ENCODE data around the gene MC1R.
"Not testable (repeated sequence)": the region's sequence is repeated elsewhere in the genome, so short reads cannot be mapped to it uniquely, and the experiment has no call there.

The MC1R gene

DNA sequence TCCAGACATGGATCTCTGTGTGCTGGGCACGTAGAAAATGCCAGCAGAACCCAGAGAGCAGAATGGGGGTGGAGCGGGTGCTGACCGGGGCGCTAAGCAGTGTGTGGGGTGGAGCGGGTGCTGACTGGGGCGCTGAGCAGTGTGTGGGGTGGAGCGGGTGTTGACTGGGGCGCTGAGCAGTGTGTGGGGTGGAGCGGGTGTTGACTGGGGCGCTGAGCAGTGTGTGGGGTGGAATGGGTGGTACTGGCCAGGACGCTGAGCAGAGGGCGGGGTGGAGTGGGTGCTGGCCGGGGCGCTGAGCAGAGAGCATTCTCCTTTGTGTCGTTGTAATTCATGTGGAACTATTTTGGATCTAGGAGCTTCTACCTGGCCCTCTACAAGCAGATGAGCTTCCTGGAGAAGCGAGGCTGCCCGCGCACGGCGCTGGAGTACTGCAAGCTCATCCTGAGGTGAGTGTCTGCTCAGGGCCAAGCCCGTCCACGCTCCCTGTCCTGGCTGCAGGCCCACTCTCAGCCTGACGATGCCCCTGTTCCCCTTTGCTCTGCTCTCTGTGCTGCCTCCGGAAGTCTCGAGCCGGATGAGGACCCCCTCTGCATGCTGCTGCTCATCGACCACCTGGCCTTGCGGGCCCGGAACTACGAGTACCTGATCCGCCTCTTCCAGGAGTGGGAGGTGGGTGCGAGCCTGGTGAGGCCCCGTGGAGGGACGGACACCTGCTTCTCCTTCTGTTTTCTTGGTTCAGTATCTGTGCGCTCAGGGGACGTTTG is 20.3 kb upstream of the MC1R start:
- DNase-seq, result no peak

DNA sequence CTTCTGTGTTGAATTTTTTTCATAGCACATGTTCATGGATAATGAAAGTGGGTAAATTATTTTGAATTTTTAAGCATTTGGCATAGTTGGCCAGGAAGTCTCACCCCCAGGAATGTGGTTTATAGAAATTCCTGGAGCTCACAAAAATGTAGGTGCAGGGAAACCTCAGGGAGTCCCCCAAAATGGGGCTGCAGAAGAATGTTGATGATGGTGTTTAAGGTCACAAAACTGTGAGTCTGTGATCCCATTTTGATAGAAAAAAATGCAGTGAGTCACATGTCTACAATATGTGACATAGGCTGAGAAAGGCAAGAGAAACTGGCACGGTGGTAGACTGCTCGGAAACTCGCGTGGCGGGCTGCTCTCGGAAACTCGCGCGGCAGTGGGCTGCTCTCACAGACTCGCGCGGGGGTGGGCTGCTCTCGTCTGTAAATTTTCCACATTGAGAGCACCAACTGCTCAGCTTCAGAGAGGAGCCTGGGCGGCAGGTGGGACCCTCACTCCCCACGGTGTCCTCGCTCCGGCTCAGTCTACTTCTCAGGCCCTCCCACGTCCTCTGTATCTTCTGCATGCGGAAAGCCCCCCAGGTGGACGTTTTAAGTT is 18.7 kb upstream of the MC1R start:
- DNase-seq, result no peak

DNA sequence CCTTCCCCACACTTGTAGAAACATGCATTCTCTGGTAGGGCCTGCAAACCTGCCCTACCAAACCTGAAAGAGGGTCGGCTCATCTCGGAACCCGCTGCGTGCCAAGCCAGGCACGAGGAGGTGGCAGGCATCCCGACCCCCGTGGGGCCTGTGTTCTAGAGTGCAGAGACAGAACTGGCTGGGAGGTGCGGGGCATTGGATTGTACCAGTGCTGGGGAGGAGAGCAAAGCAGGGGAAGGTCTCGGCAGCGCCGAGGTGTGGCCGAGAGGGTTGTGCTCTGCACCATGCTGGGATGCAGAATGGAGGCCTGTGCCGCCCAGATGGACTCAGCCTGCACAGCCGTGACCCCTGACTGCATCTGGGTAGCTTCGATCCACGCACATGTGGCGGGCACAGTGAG is 17.8 kb upstream of the MC1R start:
- no peak for DNase-seq

DNA sequence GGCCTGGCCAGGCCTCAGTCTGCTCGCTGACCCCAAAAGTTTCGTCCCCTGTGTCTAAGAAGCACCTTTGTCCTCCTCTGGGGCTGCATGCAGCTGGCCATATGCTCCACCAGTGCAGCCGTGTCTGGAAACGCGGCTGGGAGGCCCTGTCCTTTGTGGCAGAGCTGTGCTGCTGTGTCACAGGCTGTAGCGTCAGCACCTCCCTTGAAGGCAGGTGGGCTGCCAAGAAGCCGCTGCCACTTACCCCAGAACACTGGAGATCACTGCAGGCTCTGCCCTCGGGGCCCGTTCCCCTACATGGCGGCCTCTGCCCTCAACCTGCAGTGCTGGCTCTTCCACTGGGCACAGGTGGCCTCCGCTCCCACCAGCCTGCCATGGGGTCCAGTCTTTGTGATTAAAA is 15.7 kb upstream of the MC1R start:
- no peak for DNase-seq

DNA sequence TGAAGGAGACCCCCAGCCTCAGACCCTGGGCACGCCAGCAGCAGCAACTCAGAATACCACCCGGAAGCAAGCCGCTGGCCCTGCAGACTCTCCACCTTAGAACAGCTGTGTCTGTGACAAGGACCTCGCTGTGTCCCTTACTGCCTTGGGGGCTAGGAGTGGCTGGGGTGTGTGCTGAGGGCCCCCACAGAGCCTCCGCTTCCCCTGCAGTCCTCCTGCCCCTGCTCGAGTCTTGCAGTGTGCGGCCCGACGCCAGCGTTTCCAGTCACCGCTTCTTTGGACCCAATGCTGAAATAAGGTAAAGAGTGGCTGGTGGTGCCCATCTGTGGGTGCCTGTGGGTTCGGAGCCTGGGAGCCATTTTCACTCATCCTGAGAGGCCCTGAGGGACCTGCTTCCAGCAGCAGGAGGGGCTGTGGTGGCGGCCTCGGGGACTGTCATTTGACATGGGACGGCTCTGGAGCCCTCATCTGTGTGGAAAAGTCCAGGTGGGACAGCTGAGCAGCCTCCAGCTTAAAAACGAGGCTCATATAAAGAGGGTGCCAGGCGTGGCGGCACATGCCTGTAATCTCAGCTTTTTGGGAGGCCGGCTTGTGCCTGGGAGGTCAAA is 14.7 kb upstream of the MC1R start:
- DNase-seq, result no peak

DNA sequence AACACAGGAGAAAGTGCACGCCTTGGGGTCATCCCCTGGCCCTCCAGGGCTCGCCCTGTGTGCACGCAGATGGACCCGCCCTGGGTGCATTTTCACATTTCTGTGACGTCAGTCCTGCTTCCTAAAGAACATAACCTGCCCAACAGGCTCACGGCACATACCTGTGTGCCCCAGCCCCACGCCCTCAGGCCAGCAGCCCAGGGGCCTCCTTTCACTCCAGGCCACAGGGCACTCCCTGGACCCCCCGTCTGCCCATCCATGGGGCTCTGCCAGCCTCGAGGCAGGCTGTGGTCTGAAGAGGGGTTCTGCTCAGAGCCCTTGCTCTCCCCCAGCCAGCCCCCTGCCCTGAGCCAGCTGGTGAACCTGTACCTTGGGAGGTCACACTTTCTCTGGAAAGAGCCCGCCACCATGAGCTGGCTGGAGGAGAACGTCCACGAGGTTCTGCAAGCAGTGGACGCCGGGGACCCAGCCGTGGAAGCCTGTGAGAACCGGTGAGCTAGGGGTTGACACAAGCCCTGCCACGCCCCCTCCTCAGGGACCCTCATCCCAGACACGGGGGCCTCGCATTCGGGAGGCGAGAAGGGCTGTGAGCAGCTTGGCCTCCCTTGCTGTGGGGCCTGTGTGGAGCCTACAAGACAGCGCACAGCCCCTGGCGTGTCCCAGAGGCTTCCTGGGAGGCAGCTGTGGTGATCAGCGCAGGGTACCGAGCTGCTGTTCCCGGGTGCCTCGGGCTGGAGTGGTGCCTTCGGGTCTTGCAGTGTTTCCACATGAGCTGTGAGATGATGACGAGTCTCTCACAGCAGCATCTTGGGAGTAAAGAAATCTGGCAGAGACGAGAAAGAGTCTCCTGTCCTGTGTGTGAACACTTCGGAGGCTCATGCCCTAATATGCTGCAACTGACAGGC is 13.8 kb upstream of the MC1R start:
- DNase-seq, result no peak

DNA sequence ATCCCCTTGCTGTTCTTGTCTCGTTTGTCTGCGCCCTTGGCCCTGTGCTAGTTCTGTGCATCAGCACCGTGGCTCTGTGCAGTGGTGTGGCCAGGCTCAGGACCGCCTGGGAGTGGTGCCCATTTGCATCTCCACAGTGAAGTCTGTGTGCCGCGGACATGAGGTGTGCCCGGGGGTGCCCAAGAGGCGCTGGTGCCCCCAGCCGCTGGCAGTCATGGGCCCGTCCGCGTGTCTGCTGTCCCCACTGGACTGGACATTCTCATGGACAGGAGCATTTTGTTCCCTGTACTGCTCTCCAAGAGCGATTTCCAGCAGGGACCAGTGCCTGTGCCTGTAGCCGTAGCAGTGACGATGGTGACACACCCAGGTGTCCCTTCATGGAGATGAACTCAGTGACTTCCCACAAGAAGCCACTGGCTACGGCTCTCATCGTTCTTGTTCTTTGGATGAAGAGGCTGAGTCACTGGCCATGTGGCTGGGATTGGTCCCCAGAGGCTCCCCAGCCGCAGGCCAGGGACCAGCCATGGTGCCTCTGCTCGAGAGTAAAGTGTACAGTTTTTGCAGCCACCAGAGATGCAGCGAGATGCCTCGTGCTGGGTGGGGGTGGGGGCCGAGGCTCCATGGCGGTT is 13.0 kb upstream of the MC1R start:
- DNase-seq, result no peak

DNA sequence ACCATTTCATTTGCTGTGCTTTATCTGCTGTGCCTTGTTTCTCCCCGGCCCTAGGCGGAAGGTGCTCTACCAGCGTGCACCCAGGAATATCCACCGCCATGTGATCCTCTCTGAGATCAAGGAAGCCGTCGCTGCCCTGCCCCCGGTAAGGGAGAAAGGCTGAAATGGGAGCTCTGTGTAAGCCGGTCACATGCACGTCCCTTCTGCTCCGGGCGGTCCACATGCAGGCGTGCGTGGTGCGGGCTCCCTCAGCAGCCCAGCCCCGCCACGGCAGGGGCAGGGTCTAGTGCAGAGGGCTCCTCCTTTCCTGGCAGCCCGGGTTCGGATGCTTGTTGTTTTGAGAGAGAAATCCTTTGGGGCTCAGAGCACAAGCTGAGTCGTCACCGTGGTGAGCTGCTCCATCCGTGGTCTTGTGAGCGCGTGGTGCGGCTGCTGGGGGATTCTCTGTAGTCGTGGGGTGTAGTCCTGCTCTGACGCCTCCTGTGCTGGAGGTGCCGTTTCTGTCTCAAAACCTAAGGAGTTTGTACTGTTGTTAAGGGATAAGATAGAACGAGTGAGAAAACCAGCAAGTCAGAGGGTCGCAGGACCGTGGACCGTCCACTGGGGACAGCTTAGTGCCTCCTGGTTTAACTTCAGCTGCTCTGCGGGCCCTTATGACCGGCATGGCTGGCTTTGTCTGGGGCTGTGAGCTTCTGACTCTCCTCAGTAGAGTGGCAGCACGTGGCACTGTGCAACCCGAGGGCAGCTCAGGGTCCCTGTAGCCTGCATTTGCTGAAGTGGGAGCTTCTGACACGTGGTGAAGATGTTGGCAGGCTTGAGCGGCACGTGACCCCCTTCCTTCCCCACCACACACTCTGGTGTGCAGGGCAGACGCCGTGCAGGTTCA is 12.3 kb upstream of the MC1R start:
- no peak for DNase-seq

DNA sequence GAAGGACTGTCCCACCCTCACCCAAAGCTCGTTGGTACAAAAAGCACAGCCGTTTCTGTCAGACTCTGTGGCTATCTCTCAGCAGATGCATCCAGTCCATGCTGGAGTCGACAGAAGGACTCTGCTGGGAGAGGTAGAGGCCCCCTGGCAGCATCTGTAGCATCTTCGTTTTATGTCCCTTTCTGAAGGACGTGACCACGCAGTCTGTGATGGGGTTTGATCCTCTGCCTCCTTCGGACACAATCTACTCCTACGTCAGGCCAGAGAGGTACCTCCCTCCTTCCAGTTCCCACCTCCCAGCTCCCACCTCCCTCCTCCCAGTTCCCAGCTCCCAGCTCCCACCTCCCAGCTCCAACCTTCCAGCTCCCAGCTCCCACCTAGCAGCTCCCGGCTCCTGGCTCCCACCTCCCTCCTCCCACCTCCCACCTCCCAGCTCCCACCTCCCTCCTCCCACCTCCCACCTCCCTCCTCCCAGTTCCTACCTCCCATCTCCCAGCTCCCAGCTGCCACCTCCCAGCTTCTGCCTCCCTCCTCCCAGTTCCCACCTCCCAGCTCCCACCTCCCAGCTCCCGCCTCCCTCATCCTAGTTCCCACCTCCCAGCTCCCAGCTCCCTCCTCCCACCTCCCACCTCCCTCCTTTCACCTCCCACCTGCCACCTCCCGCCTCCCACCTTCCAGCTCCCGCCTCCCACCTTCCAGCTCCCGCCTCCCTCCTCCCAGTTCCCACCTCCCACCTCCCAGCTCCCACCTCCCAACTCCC is 11.4 kb upstream of the MC1R start:
- no peak for DNase-seq

DNA sequence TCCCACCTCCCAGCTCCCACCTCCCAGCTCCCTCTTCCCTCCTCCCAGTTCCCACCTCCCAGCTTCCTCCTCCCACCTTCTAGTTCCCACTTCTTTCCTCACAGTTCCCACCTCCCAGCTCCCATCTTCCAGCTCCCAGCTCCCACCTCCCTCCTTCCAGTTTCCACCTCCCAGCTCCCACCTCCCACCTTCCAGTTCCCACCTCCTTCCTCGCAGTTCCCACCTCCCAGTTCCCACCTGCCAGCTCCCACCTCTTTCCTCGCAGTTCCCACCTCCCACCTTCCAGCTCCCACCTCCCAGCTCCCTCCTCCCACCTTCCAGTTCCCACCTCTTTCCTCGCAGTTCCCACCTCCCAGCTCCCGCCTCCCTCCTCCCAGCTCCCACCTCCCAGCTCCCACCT is 10.4 kb upstream of the MC1R start:
- DNase-seq, result no peak

DNA sequence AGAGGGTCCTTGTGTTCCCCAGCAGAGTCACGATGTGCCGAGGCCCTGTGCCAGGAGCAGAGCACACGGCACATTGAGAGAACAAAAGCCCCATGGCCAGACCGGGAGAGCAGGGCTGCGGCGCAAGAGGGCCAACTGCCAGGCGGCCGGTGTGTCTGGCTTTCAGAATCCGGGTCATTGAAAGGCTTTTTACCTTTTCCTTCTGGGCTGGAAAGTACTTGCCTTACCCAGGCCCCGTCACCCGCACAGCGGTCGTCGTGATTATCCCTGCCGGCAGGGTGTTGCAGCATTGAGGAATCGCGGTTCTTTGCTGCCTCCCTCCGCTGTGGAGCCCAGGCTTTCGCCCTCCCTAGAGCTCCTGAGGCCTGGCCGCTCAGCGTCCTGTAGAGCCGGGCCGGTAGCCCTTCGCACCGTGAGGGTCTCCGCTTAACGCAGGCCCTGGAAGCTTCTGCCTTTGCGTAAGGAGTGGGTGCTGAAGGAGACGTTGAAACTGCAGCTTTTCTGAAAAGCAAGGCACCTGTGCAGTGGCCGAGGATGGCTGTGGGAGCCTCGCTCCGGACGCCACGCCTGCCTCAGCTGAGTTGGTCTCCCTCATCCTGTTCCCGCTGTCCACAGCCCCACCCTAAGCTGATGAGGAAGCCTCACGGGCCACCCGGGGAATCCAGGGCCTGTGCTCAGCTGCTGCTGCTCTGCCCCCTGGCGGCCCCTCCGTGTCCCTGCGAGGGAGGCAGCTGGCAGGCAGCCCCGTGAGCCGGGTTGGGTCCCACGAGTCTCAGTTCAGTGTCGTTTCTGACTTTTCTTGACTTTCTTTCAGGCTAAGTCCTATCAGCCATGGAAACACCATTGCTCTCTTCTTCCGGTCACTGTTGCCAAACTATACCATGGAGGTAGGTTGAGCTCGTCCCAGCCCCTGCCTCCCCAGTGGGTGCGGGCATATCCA is 8.6 kb upstream of the MC1R start:
- no peak for DNase-seq

DNA sequence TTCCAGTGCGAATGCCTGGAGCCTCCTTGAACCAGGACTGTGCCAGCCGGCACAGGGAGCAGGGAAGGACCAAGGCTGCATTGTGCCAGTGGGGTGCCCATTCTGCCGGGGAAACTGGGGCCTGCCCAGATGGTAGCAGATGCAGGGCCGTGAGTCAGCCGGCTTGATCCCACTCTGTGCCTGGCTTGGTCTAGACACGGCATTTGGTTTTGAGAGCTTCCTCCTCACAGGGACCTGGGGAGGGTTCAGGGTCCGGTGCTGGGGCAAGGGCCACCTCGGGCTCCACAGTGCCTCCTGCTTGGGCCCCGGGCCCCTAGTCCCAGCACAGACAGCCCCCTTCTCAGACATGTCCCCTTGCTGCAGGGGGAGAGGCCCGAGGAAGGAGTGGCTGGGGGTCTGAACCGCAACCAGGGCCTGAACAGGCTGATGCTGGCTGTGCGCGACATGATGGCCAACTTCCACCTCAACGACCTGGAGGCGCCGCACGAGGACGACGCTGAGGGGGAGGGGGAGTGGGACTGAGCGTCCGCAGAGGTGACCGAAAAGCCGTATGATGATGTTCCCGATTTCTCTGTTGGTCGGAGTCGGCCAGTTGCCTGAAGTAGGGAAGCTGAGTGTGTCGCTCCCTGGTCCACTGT is 7.8 kb upstream of the MC1R start:
- no peak for DNase-seq

DNA sequence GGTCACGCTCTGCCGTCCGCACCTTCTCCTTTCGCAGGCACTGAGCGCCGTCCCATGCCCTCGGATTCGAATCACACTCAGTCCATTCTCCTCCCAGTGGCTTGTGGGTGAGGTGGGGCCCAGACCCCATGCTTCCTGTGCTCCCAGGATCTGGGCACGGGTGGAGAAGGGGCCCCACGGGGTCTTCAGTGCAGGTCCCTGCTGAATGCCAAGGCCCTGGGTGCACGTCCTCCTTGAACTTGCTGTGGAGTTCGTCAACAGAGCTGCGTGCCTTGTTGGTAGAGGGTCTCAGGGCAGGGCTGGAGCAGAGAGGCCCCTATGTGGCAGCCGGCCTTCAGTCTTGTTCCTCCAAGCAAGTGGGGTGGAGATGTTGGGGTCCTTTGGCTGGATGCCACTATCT is 7.3 kb upstream of the MC1R start:
- DNase-seq, result no peak

DNA sequence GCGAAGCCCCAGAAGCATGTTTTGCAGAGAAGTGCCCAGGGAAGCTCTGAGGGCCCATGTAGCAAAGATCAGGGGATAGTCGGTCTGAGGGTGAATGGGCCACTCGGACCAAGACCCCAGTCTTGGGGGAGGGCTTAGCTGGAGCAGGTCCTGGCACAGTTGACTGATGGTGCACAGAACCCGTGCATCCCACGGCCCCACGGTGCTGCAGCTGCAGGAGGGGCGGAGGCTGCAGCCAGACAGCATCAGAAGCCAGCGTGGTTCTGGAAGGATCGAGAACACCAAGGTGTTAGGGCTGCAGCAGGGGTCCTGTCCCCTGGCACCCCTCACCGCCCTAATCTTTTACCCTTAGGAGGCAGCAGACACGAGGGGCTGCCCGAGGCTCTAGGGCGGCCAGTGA is 6.5 kb upstream of the MC1R start:
- DNase-seq, result no peak

DNA sequence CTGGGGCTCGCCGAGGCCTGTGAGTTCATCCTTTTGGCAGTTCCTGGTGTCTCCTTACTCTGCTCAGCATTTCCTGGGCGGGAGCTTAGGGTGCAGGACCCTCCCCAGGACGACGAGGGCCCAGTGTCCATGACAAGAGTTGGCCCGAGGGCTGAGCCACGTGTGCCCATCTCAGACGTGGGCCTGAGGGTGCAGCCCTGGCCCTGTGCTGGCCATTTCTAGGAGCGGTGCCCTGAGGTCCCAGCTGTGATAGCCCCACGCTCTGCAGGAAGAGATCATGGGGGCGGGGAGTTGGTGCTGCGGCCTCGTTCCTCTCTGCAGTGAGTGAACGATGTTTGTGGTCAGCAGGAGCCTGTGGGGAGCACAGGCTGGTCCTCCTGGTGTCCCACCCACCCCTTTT is 6.0 kb upstream of the MC1R start:
- no peak for DNase-seq

DNA sequence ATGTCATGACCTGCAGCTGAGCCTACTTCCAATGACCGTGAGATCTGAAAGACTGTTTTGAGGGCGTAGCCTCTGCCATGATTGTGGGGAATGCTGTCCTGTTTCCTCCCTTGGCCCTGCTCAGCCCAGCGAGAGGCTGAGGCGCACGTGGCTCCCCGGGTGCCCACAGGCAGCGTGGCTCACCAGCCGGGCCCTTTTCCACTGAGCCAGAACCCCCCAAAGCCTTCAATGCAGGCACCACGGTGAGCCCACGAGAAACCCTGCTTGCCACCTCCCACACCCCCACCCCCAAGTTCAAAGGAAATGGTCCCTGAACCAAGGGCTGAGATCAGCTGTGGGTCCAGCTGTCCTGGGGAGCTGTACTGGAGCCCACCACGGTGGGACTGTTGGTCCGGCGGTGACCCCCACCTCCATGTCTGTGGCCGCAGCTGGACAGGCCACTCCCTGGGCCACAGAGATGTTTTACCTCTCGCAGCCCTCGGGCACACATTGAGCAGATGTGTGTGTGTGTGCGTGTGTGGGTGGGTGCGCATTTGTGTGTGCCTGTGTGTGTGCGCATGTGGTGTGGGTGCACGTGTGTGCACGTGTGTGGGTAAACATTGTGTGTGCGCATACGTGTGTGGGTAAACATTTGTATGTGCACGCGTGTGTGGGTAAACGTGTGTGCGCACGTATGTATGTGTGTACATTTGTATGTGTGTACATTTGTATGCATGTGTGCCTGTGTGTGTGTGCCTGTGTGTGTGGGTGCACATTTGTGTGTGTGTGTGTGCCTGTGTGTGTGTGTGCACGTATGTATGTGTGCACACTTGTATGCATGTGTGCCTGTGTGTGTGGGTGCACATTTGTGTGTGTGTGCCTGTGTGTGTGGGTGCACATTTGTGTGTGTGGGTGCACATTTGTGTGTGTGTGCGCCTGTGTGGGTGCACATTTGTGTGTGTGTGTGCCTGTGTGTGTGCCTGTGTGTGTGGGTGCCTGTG is 5.0 kb upstream of the MC1R start:
- no peak for DNase-seq

DNA sequence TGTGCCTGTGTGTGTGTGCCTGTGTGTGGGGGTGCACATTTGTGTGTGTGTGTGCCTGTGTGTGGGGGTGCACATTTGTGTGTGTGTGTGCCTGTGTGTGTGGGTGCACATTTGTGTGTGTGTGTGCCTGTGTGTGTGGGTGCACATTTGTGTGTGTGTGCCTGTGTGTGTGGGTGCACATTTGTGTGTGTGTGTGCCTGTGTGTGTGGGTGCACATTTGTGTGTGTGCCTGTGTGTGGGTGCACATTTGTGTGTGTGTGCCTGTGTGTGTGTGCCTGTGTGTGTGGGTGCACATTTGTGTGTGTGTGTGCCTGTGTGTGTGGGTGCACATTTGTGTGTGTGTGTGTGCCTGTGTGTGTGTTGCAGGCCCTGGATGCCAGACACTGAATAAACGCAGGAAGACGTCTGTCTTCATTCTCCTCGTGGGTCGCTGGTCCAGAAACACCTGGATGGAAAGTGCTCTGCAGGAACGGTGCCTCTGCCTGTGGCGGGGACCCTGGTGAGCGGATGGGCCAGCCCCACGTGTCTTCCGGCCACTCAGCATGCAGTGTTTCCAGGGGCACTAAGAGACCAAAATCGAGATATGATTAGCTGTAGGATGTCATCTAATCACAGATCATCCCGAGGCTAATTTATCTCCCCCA is 3.9 kb upstream of the MC1R start:
- DNase-seq, result not testable (repeated sequence)

All from NCI-H1417 treated with DMSO at 0.1 percent for 48 hours (cell line).